Esophagus muscularis mucosa (tissue), 4 donors: ENCODE measurements around the gene TNK1. TPM values are rescaled to one million over a fixed set of nuclear protein-coding genes. Genes with fewer than 3 reads are reported as not detected.
A peak's percentile ranks its signal among the peaks of the same experiment; 100 is the strongest.
"Not testable (repeated sequence)": the region's sequence is repeated elsewhere in the genome, so short reads cannot be mapped to it uniquely, and the experiment has no call there.

ENCODE experiments used
- DNase-seq: peaks from one replicate; pipeline ENCODE4 v3.0.0-alpha.2; 2017; ENCODE audit errors: extremely low spot score
- H3K27ac ChIP-seq, 4 donors: fragments of 200-600 bp; sonication (generic); replicated peaks in 1 of 4; 1 replicate in 3 of 4; 2 replicates in 1 of 4; pipeline ENCODE4 v1.5.1; 2016 to 2019; ENCODE audit warnings: mild to moderate bottlenecking in 1 of 4
- H3K27me3 ChIP-seq, 4 donors: fragments of 200-600 bp; sonication (generic); one replicate each; pipeline versions ENCODE4 v1.5.1 to v1.6.0; 2016 to 2019
- H3K36me3 ChIP-seq, 4 donors: fragments of 200-600 bp; sonication (generic); one replicate each; pipeline ENCODE4 v1.5.1; 2016 to 2019
- H3K4me1 ChIP-seq, 4 donors: fragments of 200-600 bp; sonication (generic); one replicate each; pipeline ENCODE4 v1.5.1; 2016 to 2019
- H3K4me3 ChIP-seq, 4 donors: fragments of 200-600 bp; sonication (generic); 1 replicate in 2 of 4; 2 replicates in 2 of 4; pipeline ENCODE4 v1.5.1; 2016 to 2019; ENCODE audit warnings: mild to moderate bottlenecking in 4 of 4, moderate library complexity in 1 of 4
- H3K9me3 ChIP-seq, 4 donors: fragments of 200-600 bp; sonication (generic); 1 replicate in 3 of 4; 2 replicates in 1 of 4; pipeline ENCODE4 v1.5.1; 2016 to 2019
- CTCF ChIP-seq, 3 experiments: fragments of 200-600 bp in 2 of 3; fragments of 450-650 bp in 1 of 3; sonication (generic) in 2 of 3; IDR thresholded peaks; one replicate each; pipeline ENCODE4 v1.5.1; 2017 to 2019; ENCODE audit warnings: antibody characterized with exemption in 3 of 3, mild to moderate bottlenecking in 2 of 3, moderate library complexity in 1 of 3
- EP300 ChIP-seq: sonication (generic); formaldehyde crosslinking; IDR thresholded peaks from one replicate; pipeline ENCODE4 v1.6.1; 2017; ENCODE audit warnings: antibody characterized with exemption
- POLR2A ChIP-seq: fragments of 450-650 bp; IDR thresholded peaks from one replicate; pipeline ENCODE4 v1.6.1; 2017; ENCODE audit warnings: antibody characterized with exemption, moderate library complexity, mild to moderate bottlenecking, low read depth
- POLR2AphosphoS5 ChIP-seq, 2 donors: sonication (generic); formaldehyde crosslinking; IDR thresholded peaks; one replicate each; pipeline ENCODE4 v1.6.1; 2017; ENCODE audit warnings: antibody characterized with exemption in 2 of 2
- WGBS: methylation state at CpG from one replicate; pipeline ENCODE4 v1.1.5; 2018; 5-methylcytosine and 5-hydroxymethylcytosine counted together
- intact Hi-C: fragments of 100-400 bp; cut with DNase I; formaldehyde crosslinking; loops from one replicate; pipeline ENCODE4 v1.15.1; 2023
- total RNA-seq, 4 donors: library from RNA; depleted of rRNA; stranded (reverse); fragments of >200 nt; gene quantifications; one replicate each; pipeline versions ENCODE4 v1.1.0 to v1.2.1, GENCODE V29; 2016

Gene TNK1
- total RNA-seq = 1 to 10 TPM; 2.9 to 7.5 (median 5.6) TPM

- H3K36me3 ChIP-seq = peaks cover 0 to 2% (median 0%) of the 10 kb centered on the region in 4 donors
- TF ChIP-seq POLR2AphosphoS5 (IDR thresholded peaks at IDR 0.05) = peak; percentile 57 to 69
- TF ChIP-seq POLR2A = peak; percentile 17
- no peak for TF ChIP-seq CTCF (IDR thresholded peaks at IDR 0.05)
- no peak for DNase-seq
- H3K4me1 ChIP-seq = peaks cover 18 to 47% (median 40%) of the 10 kb centered on the region in 4 donors
- intact Hi-C loops = no loop called here
- 9% methylated on average over 36 of the region's 52 CpGs for WGBS
- no peaks in the 10 kb centered on the region for H3K27me3 ChIP-seq
- H3K27ac ChIP-seq = peak within 1 kb of the TSS; percentile 75 to 77 (median 76)
- H3K9me3 ChIP-seq = no peaks in the 10 kb centered on the region
- peak within 1 kb of the TSS; percentile 54 to 66 (median 60) for H3K4me3 ChIP-seq
Measured at GRCh38 chr17:7380855-7381683, at the start of gene TNK1. TSS of gene TNK1 (plus strand) at chr17:7381089. CDS start at chr17:7382927, 1,838 bp downstream.

GRCh38 chr17:7332111-7332510 is 48.8 kb upstream of the TNK1 start:
- Histone ChIP-seq H3K27ac (no peak overlapping the region), H3K9me3 (no peaks in the 10 kb centered on the region), H3K27me3 (peaks cover 0 to 42% (median 7%) of the 10 kb centered on the region in 4 donors), H3K4me3 (no peak overlapping the region), H3K4me1 (peaks cover 16 to 29% (median 23%) of the 10 kb centered on the region in 4 donors), H3K36me3 (peaks cover 0 to 6% (median 3%) of the 10 kb centered on the region in 4 donors)
- TF ChIP-seq CTCF (IDR thresholded peaks at IDR 0.05) (no peak), POLR2AphosphoS5 (IDR thresholded peaks at IDR 0.05) (no peak), EP300 (no peak), POLR2A (no peak)
- intact Hi-C loops = no loop called here
- 52% methylated on average over 7 of the region's 7 CpGs for WGBS
- no peak for DNase-seq

GRCh38 chr17:7332600-7333069 is 48.3 kb upstream of the TNK1 start:
- peaks cover 0 to 47% (median 7%) of the 10 kb centered on the region in 4 donors for H3K27me3 ChIP-seq
- not testable (repeated sequence) for DNase-seq

GRCh38 chr17:7334938-7335538 is 45.9 kb upstream of the TNK1 start:
- 87% methylated on average over 3 of the region's 3 CpGs for WGBS
- TF ChIP-seq EP300 = no peak
- TF ChIP-seq CTCF (IDR thresholded peaks at IDR 0.05) = no peak
- Histone ChIP-seq H3K27ac (no peak overlapping the region), H3K4me3 (no peak overlapping the region), H3K36me3 (no peaks in the 10 kb centered on the region), H3K9me3 (no peaks in the 10 kb centered on the region), H3K4me1 (peaks cover 5 to 9% (median 8%) of the 10 kb centered on the region in 4 donors), H3K27me3 (peaks cover 0 to 70% (median 7%) of the 10 kb centered on the region in 4 donors)
- intact Hi-C loops = no loop called here
- no peak for DNase-seq

More at GRCh38 chr17:7332600-7333069, 48.3 kb upstream of the TNK1 start:
- H3K36me3 ChIP-seq, intact Hi-C loops, H3K4me3 ChIP-seq, H3K9me3 ChIP-seq, H3K27ac ChIP-seq: not testable (repeated sequence)
- H3K4me1 ChIP-seq = peaks cover 14 to 24% (median 20%) of the 10 kb centered on the region in 4 donors
- WGBS = 50% methylated on average over 13 of the region's 14 CpGs

- 80% methylated on average over 13 of the region's 13 CpGs for WGBS
Measured at GRCh38 chr17:7335765-7336164, 45.1 kb upstream of the TNK1 start.

More at GRCh38 chr17:7335765-7336164, 45.1 kb upstream of the TNK1 start:
- H3K36me3 ChIP-seq, H3K4me3 ChIP-seq, H3K4me1 ChIP-seq, DNase-seq, H3K27ac ChIP-seq, H3K9me3 ChIP-seq: not testable (repeated sequence)
- peaks cover 0 to 74% (median 7%) of the 10 kb centered on the region in 4 donors for H3K27me3 ChIP-seq
- intact Hi-C loops = loop anchor here (2.0 kb wide), 1 partner anchor 59 kb away; no protein-coding TSS in a partner anchor
